GM18520 (cell line): ENCODE measurements around the gene SH3D21.

Experiments
- ATAC-seq: cut with Tn5 transposase; IDR thresholded peaks from one replicate; pipeline ENCODE4 v1.9.1; 2021; ENCODE audit not compliant: unreplicated experiment

SH3D21 gene

GRCh38 chr1:36303244-36303643 lies 2.9 kb upstream of the SH3D21 start:
- no peak for ATAC-seq

- no peak for ATAC-seq
Measured at GRCh38 chr1:36303650-36304360, 2.4 kb upstream of the SH3D21 start.

- ATAC-seq, result no peak
Measured at GRCh38 chr1:36304521-36304920, 1.6 kb upstream of the SH3D21 start.

GRCh38 chr1:36304970-36305914 lies 926 bp upstream of the SH3D21 start:
- no peak for ATAC-seq

GRCh38 chr1:36305915-36306209 lies 306 bp upstream of the SH3D21 start:
- no peak for ATAC-seq

- ATAC-seq, result peak; percentile 98
Measured at GRCh38 chr1:36306902-36307456, 811 bp downstream of the SH3D21 start.

- no peak for ATAC-seq
Measured at GRCh38 chr1:36307601-36308330, 1.6 kb downstream of the SH3D21 start.

- no peak for ATAC-seq
Measured at GRCh38 chr1:36309397-36309796, 3.2 kb downstream of the SH3D21 start.

GRCh38 chr1:36320291-36320761 lies 14.2 kb downstream of the SH3D21 start:
- no peak for ATAC-seq

GRCh38 chr1:36320767-36321118 lies 14.6 kb downstream of the SH3D21 start:
- no peak for ATAC-seq

GRCh38 chr1:36321119-36321951 lies 15.2 kb downstream of the SH3D21 start:
- no peak for ATAC-seq

- ATAC-seq, result no peak
Measured at GRCh38 chr1:36322041-36322785, 16.0 kb downstream of the SH3D21 start.

- no peak for ATAC-seq
Measured at GRCh38 chr1:36322786-36323635, 16.8 kb downstream of the SH3D21 start.

- ATAC-seq, result no peak
Measured at GRCh38 chr1:36323636-36324352, 17.6 kb downstream of the SH3D21 start, which contains the start of gene EVA1B. EVA1B (minus strand) TSS chr1:36323645; CDS start chr1:36323037, 608 bp downstream.

- no peak for ATAC-seq
Measured at GRCh38 chr1:36324353-36324703, 18.2 kb downstream of the SH3D21 start.

GRCh38 chr1:36326499-36326898 lies 20.3 kb downstream of the SH3D21 start:
- no peak for ATAC-seq

GRCh38 chr1:36327421-36328087 lies 21.4 kb downstream of the SH3D21 start:
- no peak for ATAC-seq

GRCh38 chr1:36328088-36328480 lies 21.9 kb downstream of the SH3D21 start:
- ATAC-seq, result no peak
